SU-DHL-6 (cell line): ENCODE data around the gene LRRC26.

ENCODE experiments used
- H2AFZ ChIP-seq: fragments of 200-600 bp; sonication (generic); 2 replicates; pipeline ENCODE4 v1.6.1; 2014; ENCODE audit warnings: low read depth, mild to moderate bottlenecking, moderate library complexity, mixed read lengths, antibody characterized with exemption, low read length; ENCODE audit not compliant: severe bottlenecking
- H3F3A ChIP-seq: fragments of 200-600 bp; shearing (Covaris generic); 2 replicates; pipeline ENCODE4 v1.6.0; 2016; ENCODE audit warnings: antibody characterized with exemption, mild to moderate bottlenecking; ENCODE audit not compliant: insufficient read depth
- H3K27ac ChIP-seq: fragments of 200-600 bp; sonication (generic); 2 replicates; pipeline ENCODE4 v1.5.1; 2016; ENCODE audit warnings: low read depth, mild to moderate bottlenecking, low read length, moderate library complexity, mixed read lengths
- H3K27me3 ChIP-seq: fragments of 200-600 bp; sonication (generic), shearing (Covaris generic); 2 replicates; pipeline ENCODE4 v1.6.0; 2014; ENCODE audit warnings: mild to moderate bottlenecking, low read length
- H3K36me3 ChIP-seq: fragments of 200-600 bp; sonication (generic); 2 replicates; pipeline ENCODE4 v1.6.1; 2014; ENCODE audit warnings: mild to moderate bottlenecking, low read length, mixed read lengths
- H3K4me2 ChIP-seq: fragments of 300-600, 200-600 bp; shearing (Covaris generic), sonication (generic); 2 replicates; pipeline ENCODE4 v1.6.0; 2014; ENCODE audit warnings: low read length, low read depth, mild to moderate bottlenecking; ENCODE audit not compliant: poor library complexity, severe bottlenecking
- H3K4me3 ChIP-seq: fragments of 200-600 bp; sonication (generic); 2 replicates; pipeline ENCODE4 v1.5.1; 2014; ENCODE audit warnings: antibody characterized with exemption, low read length, mild to moderate bottlenecking, mixed read lengths; ENCODE audit not compliant: insufficient read depth, poor library complexity, severe bottlenecking
- H3K79me2 ChIP-seq: fragments of 200-600 bp; sonication (generic); 2 replicates; pipeline ENCODE4 v1.6.1; 2014; ENCODE audit warnings: mild to moderate bottlenecking, low read length, moderate library complexity; ENCODE audit not compliant: insufficient read depth
- H3K9ac ChIP-seq: fragments of 200-600 bp; sonication (generic); 2 replicates; pipeline ENCODE4 v1.7.0; 2014; ENCODE audit warnings: mild to moderate bottlenecking, low read length
- H3K9me2 ChIP-seq: fragments of 200-600 bp; sonication (generic); replicated peaks from 2 replicates; pipeline ENCODE4 v1.6.1; 2014; ENCODE audit warnings: low read length; ENCODE audit not compliant: insufficient read depth
- H3K9me3 ChIP-seq: fragments of 200-600 bp; sonication (generic); 2 replicates; pipeline ENCODE4 v1.6.1; 2014; ENCODE audit warnings: low read length, mixed read lengths; ENCODE audit not compliant: insufficient read depth
- H4K20me1 ChIP-seq: fragments of 200-600 bp; sonication (generic); 2 replicates; pipeline ENCODE4 v1.6.1; 2014; ENCODE audit warnings: low read depth, mild to moderate bottlenecking, antibody characterized with exemption, low read length, moderate library complexity, mixed read lengths
- EZH2phosphoT487 ChIP-seq: fragments of 200-600 bp; sonication (generic), shearing (Covaris generic); conservative IDR thresholded peaks from 2 replicates; pipeline ENCODE4 v1.6.1; 2018; ENCODE audit warnings: mild to moderate bottlenecking, antibody characterized with exemption, low read length, moderate library complexity, mixed read lengths
- TF ChIP-seq, protein P1 (sequence below): fragments of 200-600 bp; sonication (generic); IDR thresholded peaks from one replicate; pipeline ENCODE4 v1.5.1; 2017; ENCODE audit warnings: antibody characterized with exemption, mild to moderate bottlenecking, low read length, moderate library complexity; ENCODE audit not compliant: insufficient read depth, poor library complexity, severe bottlenecking

The LRRC26 gene

DNA sequence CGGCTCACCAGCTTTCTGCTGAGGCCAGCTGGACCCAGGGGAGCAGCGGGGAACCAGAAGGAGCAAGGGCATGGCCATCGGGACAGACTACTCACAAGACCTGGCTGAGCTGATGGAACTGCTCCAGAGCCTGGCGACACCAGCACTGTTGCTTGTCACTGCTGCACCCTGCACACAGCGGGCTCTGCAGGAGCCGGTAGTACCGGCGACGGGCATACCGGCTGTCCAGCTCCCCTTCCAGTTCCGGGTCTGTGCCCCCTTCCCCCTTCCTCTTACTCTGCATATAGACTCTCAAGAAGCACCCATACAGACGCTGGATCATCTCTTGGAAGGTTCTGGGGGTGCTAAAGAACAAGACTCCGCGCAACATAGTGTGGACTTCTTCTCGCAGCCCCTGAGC lies 17.5 kb upstream of the LRRC26 start:
- peaks cover 20% of the 10 kb centered on the region for H3K79me2 ChIP-seq
- peak overlapping the region; percentile 97 for H3K9ac ChIP-seq
- no peak overlapping the region for H3K27ac ChIP-seq
- H3K36me3 ChIP-seq = no peaks in the 10 kb centered on the region
- H4K20me1 ChIP-seq = no peaks in the 10 kb centered on the region
- no peaks in the 10 kb centered on the region for H3K9me3 ChIP-seq
- H3F3A ChIP-seq = no peaks in the 10 kb centered on the region
- H3K27me3 ChIP-seq = no peaks in the 10 kb centered on the region
- no peaks in the 10 kb centered on the region for H3K9me2 ChIP-seq
- peak overlapping the region; percentile 96 for H3K4me3 ChIP-seq
- peak overlapping the region; percentile 79 for H3K4me2 ChIP-seq
- TF ChIP-seq, protein P1, sequence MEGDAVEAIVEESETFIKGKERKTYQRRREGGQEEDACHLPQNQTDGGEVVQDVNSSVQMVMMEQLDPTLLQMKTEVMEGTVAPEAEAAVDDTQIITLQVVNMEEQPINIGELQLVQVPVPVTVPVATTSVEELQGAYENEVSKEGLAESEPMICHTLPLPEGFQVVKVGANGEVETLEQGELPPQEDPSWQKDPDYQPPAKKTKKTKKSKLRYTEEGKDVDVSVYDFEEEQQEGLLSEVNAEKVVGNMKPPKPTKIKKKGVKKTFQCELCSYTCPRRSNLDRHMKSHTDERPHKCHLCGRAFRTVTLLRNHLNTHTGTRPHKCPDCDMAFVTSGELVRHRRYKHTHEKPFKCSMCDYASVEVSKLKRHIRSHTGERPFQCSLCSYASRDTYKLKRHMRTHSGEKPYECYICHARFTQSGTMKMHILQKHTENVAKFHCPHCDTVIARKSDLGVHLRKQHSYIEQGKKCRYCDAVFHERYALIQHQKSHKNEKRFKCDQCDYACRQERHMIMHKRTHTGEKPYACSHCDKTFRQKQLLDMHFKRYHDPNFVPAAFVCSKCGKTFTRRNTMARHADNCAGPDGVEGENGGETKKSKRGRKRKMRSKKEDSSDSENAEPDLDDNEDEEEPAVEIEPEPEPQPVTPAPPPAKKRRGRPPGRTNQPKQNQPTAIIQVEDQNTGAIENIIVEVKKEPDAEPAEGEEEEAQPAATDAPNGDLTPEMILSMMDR = no peak
- no peak for TF ChIP-seq EZH2phosphoT487
- H2AFZ ChIP-seq = no peak overlapping the region

DNA sequence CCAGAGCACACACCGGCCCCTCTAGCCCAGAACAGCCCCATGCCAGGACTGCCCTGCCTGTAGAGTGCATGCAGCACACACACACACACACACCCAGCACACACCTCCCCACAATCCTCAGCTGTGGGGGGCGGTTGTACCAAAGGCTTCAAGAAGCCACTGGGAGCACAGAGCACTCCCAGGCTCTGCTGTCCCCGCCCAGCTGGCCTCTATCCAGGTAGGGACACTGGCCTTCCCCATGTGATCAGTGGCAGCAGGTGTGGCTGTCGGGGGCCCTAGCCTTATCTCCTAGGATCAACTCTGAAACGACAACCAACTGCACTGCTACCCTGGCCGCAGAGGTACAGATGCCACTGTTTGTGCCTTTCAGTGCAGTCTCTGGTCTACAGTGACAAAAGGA lies 16.5 kb upstream of the LRRC26 start:
- H3K4me2 ChIP-seq = peak overlapping the region; percentile 79
- no peaks in the 10 kb centered on the region for H3K9me3 ChIP-seq
- no peak overlapping the region for H3K27ac ChIP-seq
- H3K27me3 ChIP-seq = no peaks in the 10 kb centered on the region
- H3K9me2 ChIP-seq = no peaks in the 10 kb centered on the region
- no peak overlapping the region for H3K4me3 ChIP-seq
- peaks cover 20% of the 10 kb centered on the region for H3K79me2 ChIP-seq
- H3K36me3 ChIP-seq = no peaks in the 10 kb centered on the region
- TF ChIP-seq, protein P1 = no peak
- no peak for TF ChIP-seq EZH2phosphoT487
- no peak overlapping the region for H2AFZ ChIP-seq
- H4K20me1 ChIP-seq = no peaks in the 10 kb centered on the region
- no peak overlapping the region for H3K9ac ChIP-seq
- H3F3A ChIP-seq = no peaks in the 10 kb centered on the region

DNA sequence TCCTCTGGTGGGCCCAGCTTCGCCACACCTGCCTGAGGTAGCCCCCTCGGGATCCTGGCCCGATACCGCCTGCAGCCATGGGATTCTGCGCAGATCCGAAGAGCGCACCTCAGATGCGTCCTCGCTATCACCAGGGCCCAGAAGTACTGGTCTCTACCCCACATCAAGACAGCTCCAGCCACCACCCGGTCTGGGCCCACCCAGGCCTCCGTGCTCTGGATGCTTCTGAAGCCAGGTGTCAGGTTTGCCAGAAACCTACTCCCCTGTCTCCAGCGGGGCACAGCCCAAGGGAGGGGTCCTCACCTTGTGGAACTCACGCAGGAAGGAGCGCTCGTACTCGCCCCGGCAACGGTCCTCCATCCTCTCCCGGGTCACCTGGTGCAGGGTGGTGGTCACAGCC lies 16.1 kb upstream of the LRRC26 start:
- no peak for TF ChIP-seq EZH2phosphoT487
- TF ChIP-seq, protein P1 = no peak
- no peak overlapping the region for H3K27ac ChIP-seq
- H3F3A ChIP-seq = no peaks in the 10 kb centered on the region
- no peaks in the 10 kb centered on the region for H3K9me3 ChIP-seq
- no peaks in the 10 kb centered on the region for H3K9me2 ChIP-seq
- H3K79me2 ChIP-seq = peaks cover 20% of the 10 kb centered on the region
- no peaks in the 10 kb centered on the region for H4K20me1 ChIP-seq
- H3K36me3 ChIP-seq = no peaks in the 10 kb centered on the region
- no peak overlapping the region for H3K4me3 ChIP-seq
- H2AFZ ChIP-seq = no peak overlapping the region
- H3K9ac ChIP-seq = no peak overlapping the region
- H3K4me2 ChIP-seq = no peak overlapping the region
- no peaks in the 10 kb centered on the region for H3K27me3 ChIP-seq
